Activated B cell treated with CpG ODN at 0.5 μM for 24 hours (primary cell): ENCODE data around the gene TSNAXIP1. TPM values are rescaled to one million over a fixed set of nuclear protein-coding genes. Genes with fewer than 3 reads are reported as not detected.

ENCODE experiments used
- ATAC-seq: fragments of 200-7000 bp; cut with Tn5 transposase; one replicate; pipeline ENCODE4 v1.10.0; 2021; ENCODE audit warnings: low read depth, mild to moderate bottlenecking, moderate library complexity
- CTCF ChIA-PET: fragments of 350-600 bp; sonication (Branson Sonifier 250); formaldehyde crosslinking; loops from one replicate; lab custom pipeline; 2021; ENCODE audit warnings: antibody characterized with exemption; lab: Charles Lee
- POLR2A ChIA-PET: fragments of 350-600 bp; sonication (Branson Sonifier 250); formaldehyde crosslinking; loops from one replicate; lab custom pipeline; 2021; ENCODE audit warnings: antibody characterized with exemption; lab: Charles Lee
- DNase-seq: peaks from one replicate; pipeline ENCODE4 v3.0.0; 2022
- H3K27ac Mint-ChIP-seq: one replicate; pipeline ENCODE4 v1.8.0; 2020; ENCODE audit warnings: mixed read lengths
- H3K27me3 Mint-ChIP-seq: one replicate; pipeline ENCODE4 v1.8.0; 2021; ENCODE audit warnings: mixed read lengths
- H3K36me3 Mint-ChIP-seq: one replicate; pipeline ENCODE4 v1.8.0; 2021; ENCODE audit warnings: low read depth, mixed read lengths
- H3K4me1 Mint-ChIP-seq: one replicate; pipeline ENCODE4 v1.8.0; 2021; ENCODE audit warnings: mixed read lengths
- H3K4me3 Mint-ChIP-seq: one replicate; pipeline ENCODE4 v1.8.0; 2020; ENCODE audit warnings: mild to moderate bottlenecking, mixed read lengths
- H3K9me3 Mint-ChIP-seq: one replicate; pipeline ENCODE4 v1.8.0; 2020; ENCODE audit warnings: mixed read lengths
- intact Hi-C: fragments of 100-400 bp; cut with micrococcal nuclease; formaldehyde crosslinking; loops from one replicate; pipeline ENCODE4 v1.15.1; 2024
- total RNA-seq: library from RNA; stranded (reverse); gene quantifications from 2 replicates; pipeline ENCODE4 v1.2.3, GENCODE V29; 2022
- TF ChIP-seq, protein P1 (sequence below): fragments of 200-600 bp; IDR thresholded peaks from one replicate; pipeline ENCODE4 v1.8.0; 2022; ENCODE audit warnings: antibody characterized with exemption, mild to moderate bottlenecking

Gene TSNAXIP1
- total RNA-seq, 1 donor from 2014 or later, result 1.9 TPM

DNA sequence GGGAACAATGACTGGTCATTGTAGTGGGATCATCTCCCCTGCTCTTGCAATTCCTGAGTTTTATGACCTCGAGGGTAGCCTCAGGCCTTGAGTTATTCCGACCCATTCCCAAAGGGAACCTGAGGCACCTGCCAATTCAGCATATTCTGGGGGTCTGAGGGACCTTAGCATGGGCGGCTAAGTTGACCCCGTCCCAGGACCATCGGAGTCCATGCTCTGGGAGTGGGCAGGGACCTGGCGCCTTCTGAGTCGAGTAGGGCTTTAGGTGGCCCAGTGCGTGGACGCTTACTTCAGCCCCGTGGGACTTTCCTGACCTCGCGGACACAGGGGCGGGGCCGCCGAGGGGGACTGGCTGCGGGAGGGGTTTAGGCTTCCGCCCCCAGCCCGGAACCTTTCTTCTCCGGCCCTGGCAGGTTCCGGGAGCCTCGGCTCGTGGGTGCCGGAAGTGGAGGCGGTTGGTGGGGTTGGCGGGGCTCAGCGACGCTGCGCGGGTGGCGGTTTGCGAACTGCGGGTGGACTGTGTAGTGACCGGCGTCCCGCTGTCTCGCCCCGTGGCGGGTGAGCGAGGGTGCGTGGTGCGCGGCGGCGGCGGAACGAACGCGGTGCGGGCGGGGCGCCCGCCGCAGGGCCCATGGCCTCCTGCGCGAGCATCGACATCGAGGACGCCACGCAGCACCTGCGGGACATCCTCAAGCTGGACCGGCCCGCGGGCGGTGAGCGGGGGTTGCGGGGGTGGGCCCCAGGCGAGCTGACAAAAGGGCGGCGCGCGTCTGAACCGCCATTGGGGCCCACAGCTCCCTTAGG is 66.1 kb downstream of the TSNAXIP1 start, which contains the start of gene EDC4:
EDC4 (plus strand) TSS at position 422 of the 804 bp plus-strand sequence; CDS start at position 632, 210 bp downstream.
- Mint-ChIP-seq H3K4me3 (peak within 1 kb of the TSS; percentile 90), H3K4me1 (peaks cover 36% of the 10 kb centered on the region), H3K9me3 (no peaks in the 10 kb centered on the region), H3K27me3 (no peaks in the 10 kb centered on the region), H3K36me3 (peaks cover 42% of the 10 kb centered on the region), H3K27ac (peak within 1 kb of the TSS; percentile 84)
- ATAC-seq (peak; percentile 93), DNase-seq (peak; percentile 89)
- POLR2A ChIA-PET, result interaction anchor here (0.8 to 1.6 kb wide), 7 partner anchors 13 to 165 kb away, joined by 3 to 7 read pairs (median 4); partner anchors contain the start of genes GFOD2 and PSKH1
- CTCF ChIA-PET, result interaction anchor here (0.6 to 1.4 kb wide), 2 partner anchors 19 to 56 kb away, joined by 3 to 6 read pairs; no protein-coding TSS in a partner anchor
- TF ChIP-seq, protein P1, sequence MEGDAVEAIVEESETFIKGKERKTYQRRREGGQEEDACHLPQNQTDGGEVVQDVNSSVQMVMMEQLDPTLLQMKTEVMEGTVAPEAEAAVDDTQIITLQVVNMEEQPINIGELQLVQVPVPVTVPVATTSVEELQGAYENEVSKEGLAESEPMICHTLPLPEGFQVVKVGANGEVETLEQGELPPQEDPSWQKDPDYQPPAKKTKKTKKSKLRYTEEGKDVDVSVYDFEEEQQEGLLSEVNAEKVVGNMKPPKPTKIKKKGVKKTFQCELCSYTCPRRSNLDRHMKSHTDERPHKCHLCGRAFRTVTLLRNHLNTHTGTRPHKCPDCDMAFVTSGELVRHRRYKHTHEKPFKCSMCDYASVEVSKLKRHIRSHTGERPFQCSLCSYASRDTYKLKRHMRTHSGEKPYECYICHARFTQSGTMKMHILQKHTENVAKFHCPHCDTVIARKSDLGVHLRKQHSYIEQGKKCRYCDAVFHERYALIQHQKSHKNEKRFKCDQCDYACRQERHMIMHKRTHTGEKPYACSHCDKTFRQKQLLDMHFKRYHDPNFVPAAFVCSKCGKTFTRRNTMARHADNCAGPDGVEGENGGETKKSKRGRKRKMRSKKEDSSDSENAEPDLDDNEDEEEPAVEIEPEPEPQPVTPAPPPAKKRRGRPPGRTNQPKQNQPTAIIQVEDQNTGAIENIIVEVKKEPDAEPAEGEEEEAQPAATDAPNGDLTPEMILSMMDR, result no peak
- intact Hi-C loops, result loop anchor here (1.0 to 2.0 kb wide), 5 partner anchors 20 to 62 kb away; partner anchors contain the start of genes NUTF2, PSKH1 and THAP11

- peaks cover 45% of the 10 kb centered on the region for H3K36me3 Mint-ChIP-seq
Observed at GRCh38 chr16:67873435-67874370, 67.0 kb downstream of the TSNAXIP1 start.

DNA sequence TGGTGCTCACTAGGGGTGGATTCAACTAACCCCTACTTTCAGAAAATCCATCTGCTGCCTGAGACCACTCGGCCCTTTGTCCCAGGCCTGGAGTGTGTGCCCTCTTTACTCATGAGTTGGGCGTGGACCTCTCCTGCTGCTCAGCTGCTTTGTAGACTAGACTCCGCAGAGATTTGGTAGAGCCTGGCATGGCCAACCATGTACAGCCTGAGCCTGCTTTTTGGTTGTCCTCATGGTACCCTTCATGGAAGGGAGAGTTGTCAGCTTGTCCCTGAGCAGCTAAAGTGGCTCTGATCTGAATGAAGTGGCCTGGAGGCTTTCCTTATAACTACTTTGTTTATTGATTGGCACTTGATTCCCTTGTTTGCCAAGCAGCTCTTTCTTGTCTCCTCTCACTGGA is 67.7 kb downstream of the TSNAXIP1 start:
- H3K9me3 Mint-ChIP-seq, result no peaks in the 10 kb centered on the region
- TF ChIP-seq, protein P1, result no peak
- ATAC-seq (no peak), DNase-seq (no peak)
- H3K4me1 Mint-ChIP-seq, result peaks cover 36% of the 10 kb centered on the region
- H3K36me3 Mint-ChIP-seq, result peaks cover 50% of the 10 kb centered on the region
- ChIA-PET CTCF (interaction anchor here (1.0 kb wide), 1 partner anchor 9 kb away, joined by 4 read pairs; no protein-coding TSS in a partner anchor), POLR2A (interaction anchor here (0.6 kb wide), 1 partner anchor 73 kb away, joined by 4 read pairs; no protein-coding TSS in a partner anchor)
- peak overlapping the region; percentile 74 for H3K27ac Mint-ChIP-seq
- no peaks in the 10 kb centered on the region for H3K27me3 Mint-ChIP-seq
- H3K4me3 Mint-ChIP-seq, result peak overlapping the region; percentile 90
- intact Hi-C loops, result no loop called here

More at GRCh38 chr16:67873435-67874370, 67.0 kb downstream of the TSNAXIP1 start:
- CTCF ChIA-PET, result interaction anchor here (0.6 to 1.4 kb wide), 3 partner anchors 10 to 57 kb away, joined by 3 to 6 read pairs (median 4); no protein-coding TSS in a partner anchor
- ATAC-seq (no peak), DNase-seq (no peak)
- intact Hi-C loops, result loop anchor here (1.0 to 2.0 kb wide), 3 partner anchors 19 to 57 kb away; partner anchors contain the start of genes PSKH1 and THAP11
- H3K27me3 Mint-ChIP-seq, result no peaks in the 10 kb centered on the region
- peaks cover 36% of the 10 kb centered on the region for H3K4me1 Mint-ChIP-seq
- peak overlapping the region; percentile 74 for H3K27ac Mint-ChIP-seq
- H3K4me3 Mint-ChIP-seq, result peak overlapping the region; percentile 90
- TF ChIP-seq, protein P1, result no peak
- H3K9me3 Mint-ChIP-seq, result no peaks in the 10 kb centered on the region
- POLR2A ChIA-PET, result interaction anchor here (0.6 to 1.3 kb wide), 8 partner anchors 12 to 164 kb away, joined by 3 to 7 read pairs (median 4); partner anchors contain the start of genes GFOD2 and PSKH1

DNA sequence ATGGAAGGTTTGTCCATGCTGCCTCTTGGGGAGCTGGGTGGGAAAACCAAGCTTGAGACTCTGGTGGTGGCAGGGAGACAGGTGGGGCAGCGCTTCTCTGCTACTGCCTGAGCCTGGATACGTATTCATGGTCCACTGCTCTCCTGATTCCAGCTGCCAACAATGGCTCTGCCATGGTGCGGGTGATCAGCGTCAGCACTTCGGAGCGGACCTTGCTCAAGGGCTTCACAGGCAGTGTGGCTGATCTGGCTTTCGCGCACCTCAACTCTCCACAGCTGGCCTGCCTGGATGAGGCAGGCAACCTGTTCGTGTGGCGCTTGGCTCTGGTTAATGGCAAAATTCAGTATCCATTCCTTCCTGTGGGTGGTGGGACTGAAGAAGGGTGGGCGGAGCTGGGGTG is 70.4 kb downstream of the TSNAXIP1 start:
- ATAC-seq (no peak), DNase-seq (no peak)
- no peak overlapping the region for H3K27ac Mint-ChIP-seq
- H3K9me3 Mint-ChIP-seq, result no peaks in the 10 kb centered on the region
- no peak overlapping the region for H3K4me3 Mint-ChIP-seq
- no peaks in the 10 kb centered on the region for H3K27me3 Mint-ChIP-seq
- intact Hi-C loops, result no loop called here
- ChIA-PET CTCF (no interaction called here), POLR2A (no interaction called here)
- peaks cover 62% of the 10 kb centered on the region for H3K36me3 Mint-ChIP-seq
- H3K4me1 Mint-ChIP-seq, result peaks cover 35% of the 10 kb centered on the region
- TF ChIP-seq, protein P1, result no peak

Other genes with a start within 250 kb of the TSNAXIP1 start
- 53.1 and 59.6 TPM in 2 replicates for gene CTCF, start 244.4 kb upstream of the TSNAXIP1 start, total RNA-seq
- gene CARMIL2, start 161.7 kb upstream of the TSNAXIP1 start, total RNA-seq, result 138 and 151 TPM in 2 replicates
- 38.2 and 41.4 TPM in 2 replicates for gene ACD, start 146.6 kb upstream of the TSNAXIP1 start, total RNA-seq
- 5.9 and 6.0 TPM in 2 replicates for gene PARD6A, start 145.9 kb upstream of the TSNAXIP1 start, total RNA-seq
- gene ENKD1, start 140.1 kb upstream of the TSNAXIP1 start, total RNA-seq, result 8.9 and 9.5 TPM in 2 replicates
- 2.4 and 4.6 TPM in 2 replicates for gene C16orf86, start 140.1 kb upstream of the TSNAXIP1 start, total RNA-seq
- gene GFOD2, start 87.6 kb upstream of the TSNAXIP1 start, total RNA-seq, result 9.7 and 12.6 TPM in 2 replicates
- gene RANBP10, start 329 bp upstream of the TSNAXIP1 start, total RNA-seq, result 25.2 and 30.6 TPM in 2 replicates
- 24.2 and 24.9 TPM in 2 replicates for gene THAP11, start 35.4 kb downstream of the TSNAXIP1 start, total RNA-seq
- gene NUTF2, start 40.0 kb downstream of the TSNAXIP1 start, total RNA-seq, result 99.0 and 99.7 TPM in 2 replicates
- 50.7 and 54.2 TPM in 2 replicates for gene CENPT, start 40.8 kb downstream of the TSNAXIP1 start, total RNA-seq
- 71.5 TPM in 2 replicates for gene EDC4, start 66.2 kb downstream of the TSNAXIP1 start, total RNA-seq
- 0.69 and 1.4 TPM in 2 replicates for gene NRN1L, start 78.0 kb downstream of the TSNAXIP1 start, total RNA-seq
- 19.2 and 22.0 TPM in 2 replicates for gene PSKH1, start 86.4 kb downstream of the TSNAXIP1 start, total RNA-seq
- gene CTRL, start 125.0 kb downstream of the TSNAXIP1 start, total RNA-seq, result 4.1 and 6.2 TPM in 2 replicates
- gene PSMB10, start 130.0 kb downstream of the TSNAXIP1 start, total RNA-seq, result 202 and 232 TPM in 2 replicates
- gene LCAT, start 137.2 kb downstream of the TSNAXIP1 start, total RNA-seq, result 15.8 and 17.0 TPM in 2 replicates
- 24.6 and 37.9 TPM in 2 replicates for gene SLC12A4, start 161.7 kb downstream of the TSNAXIP1 start, total RNA-seq
- 0.29 and 0.38 TPM in 2 replicates for gene DPEP3, start 173.6 kb downstream of the TSNAXIP1 start, total RNA-seq
- 10.5 and 13.8 TPM in 2 replicates for gene DPEP2, start 192.6 kb downstream of the TSNAXIP1 start, total RNA-seq
- not detected in 2 replicates for gene DPEP2NB, start 209.0 kb downstream of the TSNAXIP1 start, total RNA-seq
- gene DDX28, start 216.3 kb downstream of the TSNAXIP1 start, total RNA-seq, result 19.2 and 19.7 TPM in 2 replicates
- 54.2 and 62.0 TPM in 2 replicates for gene DUS2, start 216.4 kb downstream of the TSNAXIP1 start, total RNA-seq